GM03348 (cell line): ENCODE data around the gene PRRT1B.
"Not testable (repeated sequence)": the region's sequence is repeated elsewhere in the genome, so short reads cannot be mapped to it uniquely, and the experiment has no call there.

Experiments used
- DNase-seq: peaks from one replicate; pipeline ENCODE4 v3.0.0; 2012; ENCODE audit warnings: low spot score

PRRT1B gene

DNA sequence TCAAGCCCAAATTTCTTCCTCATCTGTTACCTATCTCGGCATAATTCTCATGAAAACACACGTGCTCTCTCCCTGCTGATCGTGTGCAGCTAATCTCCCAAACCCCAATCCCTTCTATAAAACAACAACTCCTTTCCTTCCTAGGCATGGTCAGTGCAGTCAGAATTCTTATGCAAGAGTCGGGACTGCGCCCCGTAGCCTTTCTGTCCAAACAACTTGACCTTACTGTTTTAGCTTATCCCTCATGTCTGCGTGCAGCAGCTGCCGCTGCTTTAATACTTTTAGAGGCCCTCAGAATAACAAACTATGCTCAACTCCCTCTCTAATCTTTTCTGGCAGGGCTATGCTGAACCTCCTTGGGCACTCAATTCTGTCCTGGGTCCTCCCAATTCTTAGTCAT is 5.1 kb downstream of the PRRT1B start:
- DNase-seq = not testable (repeated sequence)

DNA sequence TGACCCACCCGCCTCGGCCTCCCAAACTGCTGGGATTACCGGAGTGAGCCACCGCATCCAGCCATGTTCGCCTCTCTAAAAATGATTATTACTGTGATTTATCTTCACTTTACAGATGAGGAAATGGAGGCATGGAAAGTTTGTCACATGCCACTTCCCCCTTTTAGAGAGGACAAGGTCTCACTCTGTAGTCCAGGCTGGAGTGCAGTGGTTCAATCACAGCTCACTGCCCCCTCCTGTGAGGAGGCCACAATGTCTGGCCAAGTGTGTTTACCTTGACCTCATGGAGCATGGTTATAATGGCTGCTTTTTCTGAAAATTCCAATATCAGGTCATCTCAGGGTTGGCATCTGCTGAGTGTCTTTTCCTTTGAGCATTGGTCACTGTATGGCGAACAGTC is 6.7 kb downstream of the PRRT1B start:
- DNase-seq = no peak

DNA sequence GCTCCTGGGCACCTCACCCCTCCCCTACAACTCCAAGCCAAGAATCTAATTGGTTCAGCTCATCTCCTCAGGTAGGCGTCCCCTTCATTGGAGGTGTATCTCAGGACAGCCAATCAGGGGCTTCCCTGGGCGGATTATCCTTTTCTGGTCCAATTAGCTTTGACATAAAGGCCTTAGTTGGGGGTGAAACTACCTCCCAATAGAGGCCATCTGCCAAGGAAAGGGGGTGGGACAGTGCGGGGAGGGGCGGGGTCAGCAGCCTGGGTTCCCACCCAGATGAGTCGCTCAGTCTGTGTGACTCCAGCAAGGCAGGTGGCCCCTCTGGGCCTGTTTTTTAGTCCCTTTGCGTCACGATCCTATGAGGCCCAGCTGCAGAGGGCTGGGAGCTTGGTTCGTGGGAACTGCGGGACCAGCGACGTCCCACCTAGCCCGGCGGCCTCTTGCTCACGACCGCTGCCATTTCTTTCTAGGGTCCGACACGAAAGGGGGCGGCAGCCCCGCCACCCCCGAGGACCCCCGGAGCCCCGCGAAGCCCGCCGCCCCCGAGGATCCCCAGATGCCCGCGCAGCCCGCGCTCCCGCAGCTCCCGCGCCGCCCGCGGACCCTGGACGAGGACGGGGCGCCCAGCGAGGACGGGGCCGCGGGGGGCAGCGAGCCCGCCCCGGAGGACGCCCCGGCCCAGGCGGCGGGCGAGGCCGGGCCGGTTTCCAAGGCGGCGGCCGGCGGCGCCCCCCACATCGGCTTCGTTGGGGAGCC is 8.9 kb downstream of the PRRT1B start:
- DNase-seq = no peak

DNA sequence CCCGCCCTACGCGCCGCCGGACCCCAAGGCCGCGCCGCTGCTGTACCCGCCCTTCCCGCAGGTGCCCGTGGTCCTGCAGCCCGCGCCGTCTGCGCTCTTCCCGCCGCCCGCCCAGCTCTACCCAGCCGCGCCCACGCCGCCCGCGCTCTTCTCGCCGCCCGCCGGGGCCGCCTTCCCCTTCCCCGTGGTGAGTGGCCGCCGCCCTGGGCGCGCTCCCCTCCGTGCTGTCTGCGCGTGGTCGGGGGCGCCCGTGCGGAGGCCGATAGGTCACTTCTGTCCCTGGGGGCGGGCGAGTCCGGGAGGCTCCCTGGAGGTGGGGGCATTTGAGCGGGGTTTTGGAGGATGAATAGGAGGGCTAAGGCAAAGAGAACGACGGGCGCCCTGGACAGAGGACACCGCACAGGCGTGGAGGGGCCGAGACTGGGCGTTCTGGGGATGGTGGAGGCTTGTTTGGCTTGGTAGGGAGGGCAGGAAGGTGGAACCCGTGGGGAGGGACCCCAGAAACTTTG is 9.6 kb downstream of the PRRT1B start:
- no peak for DNase-seq

GRCh38 chr9:131555841-131556673 is 10.7 kb downstream of the PRRT1B start:
- DNase-seq = no peak

GRCh38 chr9:131557855-131558548 is 12.7 kb downstream of the PRRT1B start:
- DNase-seq = no peak

DNA sequence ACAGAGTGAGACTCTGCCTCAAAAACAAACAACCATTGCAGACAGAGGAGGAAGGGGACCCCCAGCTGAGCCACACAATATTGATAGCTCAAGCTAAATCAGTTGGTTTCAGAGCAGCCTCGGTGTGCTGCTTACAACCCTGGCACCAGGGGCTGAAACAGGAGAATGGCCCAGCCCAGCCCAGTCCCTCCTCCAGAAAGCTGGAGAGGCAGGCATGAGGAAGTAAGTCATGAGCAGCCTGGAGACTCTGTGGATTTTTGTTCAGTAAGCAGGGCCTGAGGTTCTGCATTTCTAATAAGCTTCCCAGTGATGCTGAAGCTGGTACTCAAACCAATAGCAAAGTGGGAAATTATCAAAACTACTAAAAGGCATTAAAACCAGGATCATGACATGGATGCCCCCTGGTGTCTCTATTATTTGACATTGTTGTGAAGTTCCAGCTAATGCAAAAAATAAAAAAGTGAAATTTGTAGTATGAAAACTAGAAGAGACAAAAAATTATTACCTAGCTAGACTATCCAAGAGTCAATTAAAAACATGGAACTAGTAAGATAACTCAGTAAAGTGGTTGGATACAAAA is 14.2 kb downstream of the PRRT1B start:
- no peak for DNase-seq

DNA sequence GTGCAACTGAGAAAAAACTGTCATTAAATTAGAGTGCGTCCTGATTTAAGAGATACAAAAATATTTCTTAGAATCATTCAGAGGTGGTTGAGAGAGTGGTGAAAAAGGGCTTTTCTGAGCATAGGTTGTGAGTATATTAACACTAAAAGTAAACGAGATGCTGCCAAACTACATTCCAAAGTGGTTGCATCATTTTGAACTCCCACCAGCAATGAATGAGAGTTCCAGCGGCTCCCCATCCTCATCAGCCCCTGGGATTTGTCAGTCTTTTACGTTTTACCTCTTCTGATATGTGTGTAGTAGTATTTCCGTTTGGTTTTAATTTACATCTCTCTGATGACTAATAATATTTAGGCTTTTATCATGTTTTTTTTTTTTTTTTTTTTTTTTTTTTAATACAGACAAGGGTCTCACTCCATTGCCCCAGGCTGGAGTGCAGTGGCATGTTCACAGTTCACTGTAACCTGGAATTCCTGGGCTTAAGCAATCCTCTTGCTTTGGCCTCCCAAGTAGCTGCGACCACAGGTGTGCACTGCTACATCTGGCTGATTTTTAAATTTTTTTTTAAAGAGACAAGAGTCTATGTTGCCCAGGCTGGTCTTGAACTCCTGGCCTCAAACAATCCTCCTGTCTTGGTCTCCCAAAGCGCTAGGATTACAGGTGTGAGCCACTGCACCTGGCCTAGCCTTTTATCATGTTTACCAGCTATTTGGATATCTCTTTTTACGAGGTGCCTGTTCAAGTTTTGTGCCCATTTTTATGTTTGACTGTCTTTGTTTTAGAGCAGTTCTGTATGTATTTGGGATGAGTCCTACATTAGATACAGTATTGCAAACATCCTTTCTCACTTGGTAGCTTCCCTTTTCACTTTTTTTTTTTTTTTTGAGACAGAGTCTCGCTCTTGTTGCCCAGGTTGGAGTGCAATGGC is 17.0 kb downstream of the PRRT1B start:
- DNase-seq = no peak

DNA sequence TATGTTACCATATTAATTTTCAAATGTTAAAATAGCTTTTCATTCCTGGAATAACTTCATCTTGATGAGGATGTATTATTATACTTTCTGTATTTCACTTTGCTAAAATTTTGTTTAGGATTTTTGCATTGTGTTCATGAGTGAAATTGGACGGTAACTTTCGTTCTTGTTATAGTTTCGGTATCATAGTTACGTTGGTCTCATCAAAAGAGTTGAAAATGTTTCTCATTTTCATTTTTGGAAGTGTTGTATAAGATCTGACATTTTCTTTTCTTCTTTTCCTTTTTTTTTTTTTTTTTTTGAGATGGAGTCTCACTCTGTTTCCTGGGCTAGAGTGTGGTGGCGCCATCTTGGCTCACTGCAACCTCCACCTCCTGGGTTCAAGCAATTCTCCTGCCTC is 20.0 kb downstream of the PRRT1B start:
- DNase-seq = no peak

- DNase-seq = no peak
Observed at GRCh38 chr9:131566158-131566557, 20.8 kb downstream of the PRRT1B start.

DNA sequence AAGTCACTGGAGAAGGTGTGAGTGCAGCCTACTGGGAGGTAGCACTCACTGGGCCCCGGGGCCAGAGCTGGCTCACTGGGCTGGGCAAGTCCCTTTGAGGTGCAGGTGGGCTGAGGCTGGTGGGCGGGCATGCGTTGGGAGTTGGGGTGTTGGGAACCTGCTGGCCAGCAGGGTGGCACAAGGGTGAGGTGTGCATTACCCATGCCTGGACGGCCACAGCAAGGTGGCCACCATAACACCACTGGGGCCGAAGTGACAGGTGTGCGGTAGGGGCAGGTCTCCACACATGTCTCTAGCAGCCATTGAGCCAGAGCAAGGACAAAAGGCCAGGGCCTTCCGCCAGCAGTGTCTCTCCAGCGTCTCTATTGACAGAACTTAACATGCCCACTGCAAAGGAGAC is 22.6 kb downstream of the PRRT1B start:
- no peak for DNase-seq

DNA sequence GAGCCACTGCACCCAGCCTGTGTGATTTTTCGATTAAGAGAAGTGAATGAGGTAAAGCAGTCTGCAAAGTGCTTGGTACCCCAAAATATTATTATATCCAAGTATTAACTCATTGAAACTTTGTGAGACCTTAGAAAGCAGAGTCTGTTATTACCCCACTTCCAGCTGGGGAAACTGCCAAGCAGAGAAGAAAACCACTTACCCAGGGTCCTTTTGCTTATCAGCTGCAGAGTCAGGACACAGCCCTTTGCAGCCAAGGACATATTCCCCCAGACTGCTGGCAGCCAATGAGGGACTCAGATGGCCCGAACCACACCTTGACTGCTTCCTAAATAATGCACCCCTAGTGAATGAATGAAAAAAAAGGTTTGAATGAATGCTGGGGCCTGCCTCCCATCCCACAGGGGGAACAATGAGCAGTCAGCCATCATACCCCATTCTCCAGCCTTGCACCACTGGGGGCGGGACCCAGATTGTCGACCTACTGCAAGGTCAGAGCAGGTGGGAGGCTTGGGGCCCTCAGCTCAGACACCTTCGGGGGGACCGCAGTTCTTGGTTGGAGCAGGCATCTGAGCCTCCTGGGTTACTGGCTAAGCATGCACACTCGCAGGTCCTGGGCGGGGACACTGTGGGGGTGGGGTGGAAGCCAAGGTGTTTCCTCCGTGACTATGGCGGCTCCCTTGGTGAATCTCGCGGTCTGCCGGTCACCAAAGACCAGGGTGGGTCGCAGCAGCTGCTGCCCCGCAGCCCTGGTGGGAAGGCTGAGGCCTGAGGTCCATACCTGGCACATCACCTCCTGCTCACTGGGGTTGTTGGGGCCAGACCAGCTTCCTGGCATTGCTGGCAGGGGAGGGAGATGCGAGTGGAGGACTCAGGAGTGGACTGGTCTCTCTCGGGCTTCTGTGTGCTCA is 29.7 kb downstream of the PRRT1B start:
- no peak for DNase-seq

DNA sequence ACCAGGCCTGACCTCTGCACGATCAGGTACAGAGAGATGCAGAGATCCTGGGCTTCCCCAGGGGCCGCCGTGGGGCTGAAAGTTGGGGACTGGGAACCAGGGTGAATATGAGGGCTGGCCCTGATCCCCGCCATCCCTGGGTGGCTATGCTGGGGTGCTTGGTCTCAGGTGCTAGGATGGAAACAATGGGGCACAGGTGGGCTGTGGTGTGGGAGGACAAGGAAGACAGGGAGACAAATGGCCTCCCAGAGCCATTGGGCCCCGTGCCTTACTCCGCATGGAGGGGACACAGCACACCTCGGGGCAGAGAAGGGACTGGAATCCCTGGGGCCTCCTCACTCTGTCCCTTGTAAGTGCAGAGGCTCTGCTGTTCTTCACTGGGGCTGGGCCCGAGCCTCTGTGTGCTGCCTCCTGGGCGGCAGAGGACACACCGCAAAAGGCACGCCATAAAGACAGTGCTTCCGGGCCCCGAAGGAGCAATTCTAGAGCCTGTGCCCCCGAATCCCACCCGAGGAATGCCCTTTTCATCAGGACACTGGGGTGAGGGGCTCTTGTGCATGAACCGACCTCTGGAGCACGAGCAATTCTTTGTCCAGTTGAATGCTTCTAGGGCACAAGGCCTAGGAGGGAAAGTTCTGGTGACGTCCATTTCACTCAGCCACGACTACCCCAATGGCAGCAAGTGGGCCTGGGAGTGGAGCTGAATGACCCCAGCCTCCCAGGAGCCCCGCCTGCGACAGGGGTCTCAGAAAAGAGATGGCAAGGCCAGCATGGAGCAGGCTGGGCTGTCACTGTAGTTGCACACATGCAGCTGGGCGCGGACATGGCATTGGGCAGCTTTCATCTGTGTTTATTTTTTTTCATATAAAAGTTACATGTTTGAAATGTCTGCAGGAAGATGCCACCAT is 30.9 kb downstream of the PRRT1B start:
- DNase-seq = no peak

DNA sequence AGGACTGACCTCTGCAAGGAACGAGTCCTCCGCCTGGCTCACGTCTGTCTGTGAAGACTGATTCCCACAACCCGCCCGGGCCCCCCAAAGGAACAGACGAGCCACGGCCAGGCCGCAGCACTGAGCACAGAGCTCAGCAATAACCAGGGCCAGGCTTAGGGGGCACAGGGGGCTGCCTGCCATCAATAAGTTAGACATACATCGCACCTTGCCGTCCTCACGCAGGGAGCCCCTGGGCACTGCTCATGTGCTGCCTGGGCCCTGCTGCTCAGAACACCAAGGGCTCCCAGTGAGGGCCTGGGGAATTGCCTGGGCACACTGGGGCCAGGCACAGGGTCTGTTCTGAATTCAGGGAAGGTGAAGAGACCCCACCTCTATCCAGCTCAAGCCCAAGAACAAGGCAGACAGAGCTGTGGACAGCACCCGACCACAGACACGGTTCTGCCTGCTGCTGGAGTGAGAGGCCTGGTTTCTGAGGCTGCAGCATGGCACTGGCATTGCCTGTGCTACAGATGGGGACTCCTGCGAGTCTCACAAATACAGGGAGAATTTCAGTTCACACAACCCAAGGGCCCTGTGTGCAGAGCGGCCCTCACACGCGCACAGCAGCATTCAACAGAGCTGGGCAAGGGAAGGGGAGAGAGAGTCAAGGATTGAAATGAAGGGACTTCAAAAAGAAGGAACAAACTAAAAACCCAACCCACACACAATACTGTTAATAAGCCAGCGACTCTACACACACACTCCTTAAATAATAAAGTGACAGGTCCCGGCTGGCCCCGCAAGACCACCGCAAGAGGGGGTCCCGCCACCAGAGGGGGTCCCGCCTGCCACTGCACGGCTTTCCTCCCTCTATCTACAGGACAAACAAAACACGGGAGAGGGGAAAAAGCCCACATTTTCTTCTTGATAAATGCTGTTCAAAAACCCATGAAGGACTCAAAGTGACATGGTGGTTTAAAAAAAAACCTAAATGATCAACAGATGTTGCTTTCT is 32.0 kb downstream of the PRRT1B start:
- DNase-seq = no peak

DNA sequence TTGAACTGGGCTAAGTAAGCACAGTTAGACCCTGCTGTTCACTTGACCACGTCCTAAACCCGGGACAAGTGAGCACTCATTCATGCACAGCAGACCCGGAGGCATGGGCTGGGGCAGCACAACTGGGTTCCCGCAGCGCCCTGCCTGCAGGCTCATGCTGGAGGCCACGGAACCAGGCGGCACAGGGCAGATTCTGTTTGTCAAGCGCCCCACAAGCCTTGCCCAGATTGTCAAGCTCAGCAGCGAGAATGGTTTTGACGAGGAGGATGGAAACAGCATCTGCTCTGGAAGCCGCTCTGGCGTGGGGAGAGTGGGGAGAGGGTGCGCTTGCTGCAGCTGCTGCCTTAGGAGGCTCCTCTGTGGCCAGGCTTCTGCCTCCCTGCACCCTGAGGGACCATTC is 32.7 kb downstream of the PRRT1B start:
- no peak for DNase-seq

DNA sequence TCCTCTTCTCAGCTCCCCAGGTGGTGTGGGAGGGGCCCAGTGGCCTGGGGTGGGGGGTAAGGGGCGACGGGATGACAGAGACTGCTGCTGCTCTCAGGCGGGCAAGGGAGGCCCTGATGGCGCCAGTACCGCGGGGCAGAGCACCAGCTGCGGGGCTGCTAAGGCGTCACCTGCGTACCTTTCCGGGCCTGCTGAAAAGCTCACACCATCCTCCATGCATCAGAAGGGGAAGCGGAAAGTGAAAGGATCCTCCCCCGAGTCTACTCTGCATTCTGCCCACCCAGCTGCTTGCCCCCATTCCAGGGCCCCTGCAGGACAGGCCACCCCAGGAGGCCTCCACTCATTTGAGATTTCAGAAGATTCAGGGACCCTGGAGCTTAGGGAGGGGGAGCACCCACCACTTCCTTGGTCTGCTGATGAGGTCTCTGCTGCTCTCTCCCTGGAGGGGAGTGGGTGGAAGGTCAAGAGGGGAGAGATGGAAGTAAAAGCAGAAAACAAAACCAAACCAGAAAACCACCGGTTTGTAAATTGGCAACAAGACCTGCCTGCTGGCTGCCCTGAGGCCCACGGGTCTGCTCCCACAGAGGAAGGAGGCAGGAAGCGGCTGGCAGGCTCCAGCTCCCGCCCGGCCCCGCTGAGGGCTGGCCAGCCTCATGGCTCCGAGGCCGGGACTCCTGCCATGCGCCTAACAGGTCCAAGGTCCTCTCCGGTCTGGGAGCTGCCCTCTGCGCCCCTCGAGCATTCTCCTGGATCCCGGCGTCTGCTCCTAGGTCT is 33.6 kb downstream of the PRRT1B start:
- no peak for DNase-seq

DNA sequence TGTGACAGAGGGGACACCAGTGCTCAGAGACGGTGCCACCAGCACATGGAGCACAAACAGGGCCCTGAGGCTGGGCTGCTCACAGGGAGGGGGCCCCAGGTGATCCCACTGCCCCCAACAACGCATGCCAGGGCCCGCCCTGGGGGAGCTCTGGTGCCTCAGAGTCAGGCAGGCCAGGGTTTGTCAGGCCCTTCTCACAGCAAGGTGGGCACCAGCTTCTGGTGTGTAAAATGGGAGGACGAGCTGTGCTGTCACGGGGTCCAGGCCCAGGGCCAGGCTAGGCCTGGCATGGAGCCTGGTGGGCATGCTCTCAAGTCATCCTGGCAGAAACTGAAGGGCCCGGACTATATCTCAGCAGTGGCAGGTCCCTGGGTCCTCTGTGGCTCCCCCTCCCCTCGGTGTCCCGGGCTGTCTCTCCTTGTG is 34.5 kb downstream of the PRRT1B start:
- DNase-seq = no peak
